SJCRH30 (cell line): ENCODE measurements around the gene ETS2. TPM values are rescaled to one million over a fixed set of nuclear protein-coding genes. Genes with fewer than 3 reads are reported as not detected.
"Not testable (repeated sequence)": the region's sequence is repeated elsewhere in the genome, so short reads cannot be mapped to it uniquely, and the experiment has no call there.

Experiments used
- DNase-seq, 2 experiments: peaks; one replicate each; pipeline ENCODE4 v3.0.0-alpha.2; 2015 to 2020
- H3K27ac ChIP-seq: fragments of 250-450 bp; sonication (Bioruptor Pico); 2 replicates; pipeline ENCODE4 v1.5.1; 2020; ENCODE audit warnings: mild to moderate bottlenecking, moderate library complexity
- H3K27me3 ChIP-seq: fragments of 250-450 bp; sonication (Bioruptor Pico); 2 replicates; pipeline ENCODE4 v1.5.1; 2020; ENCODE audit warnings: mild to moderate bottlenecking, moderate library complexity
- H3K36me3 ChIP-seq: fragments of 250-450 bp; sonication (Bioruptor Pico); 2 replicates; pipeline ENCODE4 v1.5.1; 2020; ENCODE audit warnings: mild to moderate bottlenecking, moderate library complexity
- H3K4me1 ChIP-seq: fragments of 250-450 bp; sonication (Bioruptor Pico); 2 replicates; pipeline ENCODE4 v1.5.1; 2020; ENCODE audit warnings: mild to moderate bottlenecking, moderate library complexity
- H3K4me3 ChIP-seq: fragments of 250-450 bp; sonication (Bioruptor Pico); 2 replicates; pipeline ENCODE4 v1.5.1; 2020; ENCODE audit warnings: mild to moderate bottlenecking, moderate library complexity
- H3K9me3 ChIP-seq: fragments of 250-450 bp; sonication (Bioruptor Pico); replicated peaks from 2 replicates; pipeline ENCODE4 v1.5.1; 2020; ENCODE audit warnings: mild to moderate bottlenecking, moderate library complexity
- total RNA-seq: library from RNA; depleted of rRNA; stranded (reverse); fragments of >200 nt; shearing (Covaris generic); gene quantifications from 2 replicates; pipeline ENCODE4 v1.2.3, GENCODE V29; 2014

Gene ETS2
- total RNA-seq, 1 experiment from 2014 or later, result 11.8 TPM

- DNase-seq, result no peak
- no peak overlapping the region for H3K27ac ChIP-seq
Measured at GRCh38 chr21:38824124-38824822, 18.5 kb downstream of the ETS2 start.

GRCh38 chr21:38825269-38825668, 19.5 kb downstream of the ETS2 start:
- no peak overlapping the region for H3K27ac ChIP-seq
- H3K36me3 ChIP-seq, result peaks cover 20% of the 10 kb centered on the region
- no peak for DNase-seq

More at GRCh38 chr21:38824124-38824822, 18.5 kb downstream of the ETS2 start:
- Histone ChIP-seq H3K36me3 (peaks cover 30% of the 10 kb centered on the region), H3K9me3 (no peaks in the 10 kb centered on the region), H3K27me3 (no peaks in the 10 kb centered on the region), H3K4me3 (no peak overlapping the region), H3K4me1 (no peaks in the 10 kb centered on the region)

GRCh38 chr21:38825921-38826320, 20.2 kb downstream of the ETS2 start:
- H3K9me3 ChIP-seq, result no peaks in the 10 kb centered on the region
- no peaks in the 10 kb centered on the region for H3K4me1 ChIP-seq
- H3K4me3 ChIP-seq, result no peak overlapping the region
- H3K27ac ChIP-seq, result no peak overlapping the region
- peaks cover 18% of the 10 kb centered on the region for H3K36me3 ChIP-seq
- no peaks in the 10 kb centered on the region for H3K27me3 ChIP-seq
- no peak for DNase-seq

More at GRCh38 chr21:38825269-38825668, 19.5 kb downstream of the ETS2 start:
- Histone ChIP-seq H3K9me3 (no peaks in the 10 kb centered on the region), H3K4me3 (no peak overlapping the region), H3K27me3 (no peaks in the 10 kb centered on the region), H3K4me1 (no peaks in the 10 kb centered on the region)

GRCh38 chr21:38828111-38828510, 22.4 kb downstream of the ETS2 start:
- H3K36me3 ChIP-seq, H3K4me1 ChIP-seq, H3K9me3 ChIP-seq, DNase-seq, H3K4me3 ChIP-seq, H3K27me3 ChIP-seq, H3K27ac ChIP-seq: not testable (repeated sequence)

- 0 out of 2 replicates have a peak, but pooled peaks cover 3% of the 10 kb centered on the region for H3K27me3 ChIP-seq
- DNase-seq, result no peak
- no peak overlapping the region for H3K27ac ChIP-seq
- no peaks in the 10 kb centered on the region for H3K9me3 ChIP-seq
- H3K36me3 ChIP-seq, result no peaks in the 10 kb centered on the region
- H3K4me1 ChIP-seq, result no peaks in the 10 kb centered on the region
- no peak overlapping the region for H3K4me3 ChIP-seq
Measured at GRCh38 chr21:38830671-38831525, 25.2 kb downstream of the ETS2 start.

- no peaks in the 10 kb centered on the region for H3K36me3 ChIP-seq
- 0 out of 2 replicates have a peak, but pooled peaks cover 3% of the 10 kb centered on the region for H3K27me3 ChIP-seq
- no peaks in the 10 kb centered on the region for H3K4me1 ChIP-seq
- DNase-seq, result peak in 1 of 2 experiments; percentile 7
- no peaks in the 10 kb centered on the region for H3K9me3 ChIP-seq
- H3K27ac ChIP-seq, result no peak overlapping the region
- H3K4me3 ChIP-seq, result no peak overlapping the region
Measured at GRCh38 chr21:38831526-38832467, 26.1 kb downstream of the ETS2 start.

- no peaks in the 10 kb centered on the region for H3K9me3 ChIP-seq
- H3K36me3 ChIP-seq, result no peaks in the 10 kb centered on the region
- DNase-seq, result no peak
- H3K27me3 ChIP-seq, result 0 out of 2 replicates have a peak, but pooled peaks cover 3% of the 10 kb centered on the region
- H3K4me1 ChIP-seq, result no peaks in the 10 kb centered on the region
- H3K4me3 ChIP-seq, result no peak overlapping the region
- H3K27ac ChIP-seq, result no peak overlapping the region
Measured at GRCh38 chr21:38832664-38833063, 26.9 kb downstream of the ETS2 start.

- H3K27ac ChIP-seq, result no peak overlapping the region
- H3K27me3 ChIP-seq, result 0 out of 2 replicates have a peak, but pooled peaks cover 3% of the 10 kb centered on the region
- H3K9me3 ChIP-seq, result no peaks in the 10 kb centered on the region
- H3K4me1 ChIP-seq, result no peaks in the 10 kb centered on the region
- H3K36me3 ChIP-seq, result no peaks in the 10 kb centered on the region
- DNase-seq, result no peak
- no peak overlapping the region for H3K4me3 ChIP-seq
Measured at GRCh38 chr21:38833117-38833516, 27.4 kb downstream of the ETS2 start.

GRCh38 chr21:38834725-38835124, 29.0 kb downstream of the ETS2 start:
- H3K27me3 ChIP-seq, result 0 out of 2 replicates have a peak, but pooled peaks cover 3% of the 10 kb centered on the region
- H3K27ac ChIP-seq, result no peak overlapping the region
- H3K36me3 ChIP-seq, result no peaks in the 10 kb centered on the region
- no peak for DNase-seq
- no peaks in the 10 kb centered on the region for H3K4me1 ChIP-seq
- H3K9me3 ChIP-seq, result no peaks in the 10 kb centered on the region
- no peak overlapping the region for H3K4me3 ChIP-seq

- H3K4me1 ChIP-seq, result no peaks in the 10 kb centered on the region
- no peak overlapping the region for H3K4me3 ChIP-seq
- DNase-seq, result no peak
- H3K27me3 ChIP-seq, result 0 out of 2 replicates have a peak, but pooled peaks cover 3% of the 10 kb centered on the region
- H3K27ac ChIP-seq, result no peak overlapping the region
- no peaks in the 10 kb centered on the region for H3K9me3 ChIP-seq
- no peaks in the 10 kb centered on the region for H3K36me3 ChIP-seq
Measured at GRCh38 chr21:38837806-38838461, 32.2 kb downstream of the ETS2 start.

GRCh38 chr21:38838598-38839327, 33.0 kb downstream of the ETS2 start:
- no peak for DNase-seq
- Histone ChIP-seq H3K4me1 (no peaks in the 10 kb centered on the region), H3K27ac (no peak overlapping the region)

GRCh38 chr21:38839328-38840286, 33.9 kb downstream of the ETS2 start:
- no peak overlapping the region for H3K4me3 ChIP-seq
- H3K36me3 ChIP-seq, result no peaks in the 10 kb centered on the region
- no peaks in the 10 kb centered on the region for H3K27me3 ChIP-seq
- H3K4me1 ChIP-seq, result no peaks in the 10 kb centered on the region
- H3K27ac ChIP-seq, result no peak overlapping the region
- DNase-seq, result no peak
- H3K9me3 ChIP-seq, result no peaks in the 10 kb centered on the region

More at GRCh38 chr21:38838598-38839327, 33.0 kb downstream of the ETS2 start:
- Histone ChIP-seq H3K36me3 (no peaks in the 10 kb centered on the region), H3K4me3 (no peak overlapping the region), H3K27me3 (0 out of 2 replicates have a peak, but pooled peaks cover 3% of the 10 kb centered on the region), H3K9me3 (no peaks in the 10 kb centered on the region)
